ENCODE results near the gene SMC5.

GRCh38 chr9:70389188-70389587, 130.4 kb downstream of the SMC5 start:
- no peak for TF ChIP-seq CTCF (conservative IDR thresholded peaks at IDR 0.05)
- no peak for TF ChIP-seq EZH2 (IDR thresholded peaks at IDR 0.05; ENCODE audit: low read depth)
